Right cardiac atrium (tissue), 5 donors: Measurements from ENCODE around the gene ANO4. TPM values are rescaled to one million over a fixed set of nuclear protein-coding genes. Genes with fewer than 3 reads are reported as not detected.
"Not testable (repeated sequence)": the region's sequence is repeated elsewhere in the genome, so short reads cannot be mapped to it uniquely, and the experiment has no call there.

Experiments used
- ATAC-seq, 2 donors: fragments of 200-7000 bp; cut with Tn5 transposase; one replicate each; pipeline versions ENCODE4 v1.8.0 to v1.9.1; 2020; ENCODE audit warnings: moderate library complexity in 2 of 2, mild to moderate bottlenecking in 1 of 2
- DNase-seq, 3 donors: peaks; one replicate each; pipeline ENCODE4 v3.0.0-alpha.2; 2020
- H3K27ac ChIP-seq: one replicate; pipeline ENCODE4 v1.5.1; 2013; ENCODE audit warnings: mild to moderate bottlenecking, low read length, control low read depth, moderate library complexity
- H3K27me3 ChIP-seq: one replicate; pipeline ENCODE4 v1.6.1; 2013; ENCODE audit not compliant: control insufficient read depth, insufficient read depth
- H3K4me1 ChIP-seq: one replicate; pipeline ENCODE4 v1.6.1; 2013; ENCODE audit warnings: low read length; ENCODE audit not compliant: control insufficient read depth, insufficient read depth
- H3K4me3 ChIP-seq: one replicate; pipeline ENCODE4 v1.5.1; 2013; ENCODE audit warnings: low read length, control low read depth
- H3K9me3 ChIP-seq: one replicate; pipeline ENCODE4 v1.6.1; 2013; ENCODE audit warnings: low read length; ENCODE audit not compliant: control insufficient read depth
- WGBS: extraction: QIAGEN DNeasy Blood & Tissue Kit; methylation state at CpG from one replicate; pipeline ENCODE4 v1.1.7; 2013; 5-methylcytosine and 5-hydroxymethylcytosine counted together
- intact Hi-C, 4 donors: fragments of 100-400 bp; cut with DNase I; formaldehyde crosslinking; loops; one replicate each; pipeline versions ENCODE4 v1.11.0 to v1.14.0; 2022 to 2023
- polyA plus RNA-seq: library from polyadenylated mRNA; stranded (reverse); fragments of 200-250 nt; gene quantifications from one replicate; pipeline ENCODE4 v1.2.3, GENCODE V29; 2013
- total RNA-seq, 4 donors: library from RNA; stranded (reverse); fragmentation: NEBNext Ultra II Directional; extraction: Animal tissue kit (Norgen Biotek cat#: 25700); gene quantifications; one replicate each; pipeline ENCODE4 v1.2.1, GENCODE V29; 2021
- donor health status: healthy with polysubstance abuse.
- donor health status: DM: no; HTN: yes; CAD: no.
- donor health status: DM: no; HTN: no; CAD: no.
- donor health status: DM: no; HTN: yes; CAD: no; lungs with severe emphysema.
- donor health status: DM: yes; HTN: yes; CAD: no.

The ANO4 gene
- total and polyA plus RNA-seq, 5 donors: 0.23 to 0.89 (median 0.29) TPM; not detected in 1

- ATAC-seq (no peak), DNase-seq (no peak)
- Histone ChIP-seq H3K27ac (no peak overlapping the region), H3K4me1 (peaks cover 2% of the 10 kb centered on the region), H3K27me3 (no peaks in the 10 kb centered on the region), H3K9me3 (no peaks in the 10 kb centered on the region), H3K4me3 (no peak overlapping the region)
- intact Hi-C loops: no loop called here
- WGBS: 62% methylated on average over 2 of the region's 2 CpGs
These were observed 250.0 kb downstream of the ANO4 start for GRCh38 chr12:101044512-101045059.

GRCh38 chr12:101045486-101046464, 251.2 kb downstream of the ANO4 start:
- ATAC-seq: peak in 1 of 2 donors; percentile 76
- DNase-seq: peak in 2 of 3 donors; percentile 23 to 36
- Histone ChIP-seq H3K9me3 (no peaks in the 10 kb centered on the region), H3K27me3 (no peaks in the 10 kb centered on the region), H3K27ac (no peak overlapping the region), H3K4me1 (peaks cover 2% of the 10 kb centered on the region), H3K4me3 (no peak overlapping the region)
- intact Hi-C loops: no loop called here
- 50% methylated on average over 7 of the region's 7 CpGs for WGBS

- H3K27ac ChIP-seq: no peak overlapping the region
- H3K9me3 ChIP-seq: no peaks in the 10 kb centered on the region
- ATAC-seq (no peak), DNase-seq (no peak)
- no peak overlapping the region for H3K4me3 ChIP-seq
- peaks cover 2% of the 10 kb centered on the region for H3K4me1 ChIP-seq
- intact Hi-C loops: no loop called here
- 69% methylated on average over 1 of the region's 1 CpG for whole genome bisulfite sequencing
- no peaks in the 10 kb centered on the region for H3K27me3 ChIP-seq
These were observed 253.1 kb downstream of the ANO4 start for GRCh38 chr12:101047652-101048051.

- H3K9me3 ChIP-seq: no peaks in the 10 kb centered on the region
- DNase-seq: no peak
- H3K4me1 ChIP-seq: peaks cover under 1% of the 10 kb centered on the region
- ATAC-seq: no peak
- intact Hi-C loops: no loop called here
- no peak overlapping the region for H3K27ac ChIP-seq
- no peaks in the 10 kb centered on the region for H3K27me3 ChIP-seq
- H3K4me3 ChIP-seq: no peak overlapping the region
- WGBS: 0% methylated on average over 1 of the region's 1 CpG
These were observed 256.1 kb downstream of the ANO4 start for GRCh38 chr12:101050631-101051030.

GRCh38 chr12:101051151-101051550, 256.6 kb downstream of the ANO4 start:
- Histone ChIP-seq H3K4me3 (no peak overlapping the region), H3K9me3 (no peaks in the 10 kb centered on the region), H3K4me1 (no peaks in the 10 kb centered on the region), H3K27ac (no peak overlapping the region), H3K27me3 (no peaks in the 10 kb centered on the region)
- intact Hi-C loops: no loop called here
- no peak for ATAC-seq
- DNase-seq: no peak

- ATAC-seq (peak; percentile 39 to 51), DNase-seq (peak in 1 of 3 donors; percentile 24)
- intact Hi-C loops: no loop called here
- Histone ChIP-seq H3K27me3 (no peaks in the 10 kb centered on the region), H3K4me1 (no peaks in the 10 kb centered on the region), H3K9me3 (no peaks in the 10 kb centered on the region), H3K27ac (no peak overlapping the region), H3K4me3 (no peak overlapping the region)
- WGBS: 37% methylated on average over 8 of the region's 8 CpGs
These were observed 257.4 kb downstream of the ANO4 start for GRCh38 chr12:101051901-101052550.

- no peak overlapping the region for H3K27ac ChIP-seq
- H3K27me3 ChIP-seq: no peaks in the 10 kb centered on the region
- intact Hi-C loops: no loop called here
- ATAC-seq (no peak), DNase-seq (no peak)
- H3K9me3 ChIP-seq: no peaks in the 10 kb centered on the region
- no peak overlapping the region for H3K4me3 ChIP-seq
- no peaks in the 10 kb centered on the region for H3K4me1 ChIP-seq
These were observed 258.6 kb downstream of the ANO4 start for GRCh38 chr12:101053203-101053602.

- Histone ChIP-seq H3K27ac (no peak overlapping the region), H3K27me3 (no peaks in the 10 kb centered on the region), H3K4me1 (no peaks in the 10 kb centered on the region), H3K4me3 (no peak overlapping the region), H3K9me3 (no peaks in the 10 kb centered on the region)
- ATAC-seq (no peak), DNase-seq (no peak)
- intact Hi-C loops: no loop called here
These were observed 261.4 kb downstream of the ANO4 start for GRCh38 chr12:101055940-101056339.

GRCh38 chr12:101062508-101062907, 267.9 kb downstream of the ANO4 start:
- H3K27me3 ChIP-seq, intact Hi-C loops, H3K4me1 ChIP-seq, H3K9me3 ChIP-seq, ATAC-seq, H3K4me3 ChIP-seq, H3K27ac ChIP-seq, DNase-seq: not testable (repeated sequence)
- 93% methylated on average over 4 of the region's 4 CpGs for WGBS

GRCh38 chr12:101064721-101065120, 270.1 kb downstream of the ANO4 start:
- no peaks in the 10 kb centered on the region for H3K9me3 ChIP-seq
- no peak overlapping the region for H3K27ac ChIP-seq
- H3K4me1 ChIP-seq: no peaks in the 10 kb centered on the region
- WGBS: 83% methylated on average over 5 of the region's 5 CpGs
- DNase-seq (no peak), ATAC-seq (no peak)
- H3K27me3 ChIP-seq: no peaks in the 10 kb centered on the region
- H3K4me3 ChIP-seq: no peak overlapping the region
- intact Hi-C loops: no loop called here

- no peaks in the 10 kb centered on the region for H3K4me1 ChIP-seq
- no peaks in the 10 kb centered on the region for H3K27me3 ChIP-seq
- no peaks in the 10 kb centered on the region for H3K9me3 ChIP-seq
- no peak overlapping the region for H3K4me3 ChIP-seq
- intact Hi-C loops: no loop called here
- ATAC-seq (no peak), DNase-seq (no peak)
- 91% methylated on average over 7 of the region's 7 CpGs for WGBS
- H3K27ac ChIP-seq: no peak overlapping the region
These were observed 271.9 kb downstream of the ANO4 start for GRCh38 chr12:101066489-101066888.
